Stimulated activated CD4-positive, alpha-beta T cell treated with anti-CD3 and anti-CD28 coated beads, Interleukin-2, amount 100 ng/mL, for 4 hours (primary cell): ENCODE data around the gene TMEM42.

ENCODE experiments used
- DNase-seq: peaks from one replicate; pipeline ENCODE4 v3.0.0-alpha.2; 2020; ENCODE audit warnings: low read depth

Gene TMEM42

DNA sequence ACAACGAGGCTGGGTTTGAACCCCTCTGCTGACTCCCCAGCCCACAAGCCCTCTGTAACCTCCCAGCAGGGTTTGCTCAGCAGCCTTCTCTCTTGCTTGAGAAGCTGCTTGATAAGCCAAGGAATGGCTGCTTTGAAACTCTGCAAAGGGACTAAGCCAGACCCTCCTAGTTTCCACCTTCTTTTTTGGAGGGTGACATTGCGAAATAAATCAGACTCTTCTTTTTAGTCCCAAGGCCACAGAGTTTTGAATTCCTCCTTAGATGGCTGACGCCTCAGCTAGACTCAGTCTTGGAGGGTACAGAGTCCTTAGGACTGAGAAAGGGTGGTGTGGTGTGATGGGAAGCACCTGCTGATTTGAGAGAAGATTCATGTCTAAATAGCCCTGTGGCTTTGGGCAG, 13.9 kb downstream of the TMEM42 start:
- DNase-seq = no peak

- DNase-seq = no peak
Measured at GRCh38 chr3:44877333-44877732, 15.6 kb downstream of the TMEM42 start.

- DNase-seq = no peak
Measured at GRCh38 chr3:44880284-44880683, 18.6 kb downstream of the TMEM42 start.

GRCh38 chr3:44883213-44883955, 21.7 kb downstream of the TMEM42 start:
- DNase-seq = no peak

DNA sequence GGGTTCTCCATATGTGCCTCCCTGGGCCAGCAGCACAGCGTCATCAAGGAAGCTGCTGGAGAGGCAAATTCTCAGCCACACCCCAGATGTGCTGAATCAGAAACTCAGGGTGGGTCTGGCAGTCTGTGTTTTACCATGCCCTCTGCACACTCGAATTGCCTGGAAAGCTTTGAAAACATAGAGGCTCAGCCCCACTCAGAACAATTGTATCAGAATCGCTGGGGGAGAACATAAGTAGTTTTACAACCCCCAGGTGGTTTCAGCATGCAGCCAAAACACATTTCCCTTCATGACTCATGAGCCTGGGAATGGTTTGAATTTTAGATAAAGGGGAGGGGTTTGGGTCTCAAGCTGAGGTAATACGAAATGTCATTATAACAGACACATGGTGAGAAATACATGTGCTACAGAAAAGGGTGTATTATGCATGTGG, 22.3 kb downstream of the TMEM42 start:
- DNase-seq = no peak

- DNase-seq = no peak
Measured at GRCh38 chr3:44885618-44886017, 23.9 kb downstream of the TMEM42 start.

DNA sequence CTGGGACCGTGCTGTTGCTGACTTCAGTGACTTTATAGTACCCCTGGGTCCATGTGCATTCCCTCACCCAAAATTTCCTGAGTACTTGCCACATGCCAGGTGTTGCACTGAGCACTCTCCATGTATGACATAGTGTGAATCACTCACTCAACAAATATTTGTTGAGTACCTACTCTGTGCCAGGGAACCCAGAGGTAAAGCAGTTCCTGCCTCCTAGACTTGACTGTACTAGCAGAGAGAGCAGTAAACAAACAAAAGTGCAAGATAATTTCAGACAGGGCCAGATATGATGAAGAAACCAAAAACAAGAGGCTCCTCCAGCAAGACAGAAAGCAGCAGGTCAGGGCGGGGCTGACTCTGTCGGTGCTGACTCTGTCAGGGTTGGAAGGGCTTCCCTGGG, 24.8 kb downstream of the TMEM42 start:
- no peak for DNase-seq

GRCh38 chr3:44887101-44887500, 25.4 kb downstream of the TMEM42 start:
- no peak for DNase-seq

DNA sequence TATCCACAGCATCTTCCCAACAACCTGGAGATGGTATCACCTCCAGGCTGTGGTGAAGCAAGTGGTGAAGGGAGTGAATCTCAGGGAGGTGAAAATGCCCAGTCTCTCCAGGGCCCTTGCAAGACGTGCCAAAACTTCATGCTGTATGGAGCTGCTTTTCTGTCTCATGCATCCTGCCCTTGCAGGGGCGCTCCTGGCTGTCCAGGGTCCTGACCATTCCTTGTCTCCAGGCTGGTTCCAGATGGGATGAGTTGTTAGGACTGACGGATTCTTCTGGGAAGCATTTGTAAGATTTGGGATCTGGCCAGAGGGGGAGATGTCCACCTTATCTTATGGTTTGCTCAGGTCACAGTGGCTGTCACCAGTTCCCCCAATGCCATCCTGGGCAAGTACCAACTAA, 28.5 kb downstream of the TMEM42 start:
- no peak for DNase-seq

- DNase-seq = no peak
Measured at GRCh38 chr3:44890852-44891251, 29.1 kb downstream of the TMEM42 start.

DNA sequence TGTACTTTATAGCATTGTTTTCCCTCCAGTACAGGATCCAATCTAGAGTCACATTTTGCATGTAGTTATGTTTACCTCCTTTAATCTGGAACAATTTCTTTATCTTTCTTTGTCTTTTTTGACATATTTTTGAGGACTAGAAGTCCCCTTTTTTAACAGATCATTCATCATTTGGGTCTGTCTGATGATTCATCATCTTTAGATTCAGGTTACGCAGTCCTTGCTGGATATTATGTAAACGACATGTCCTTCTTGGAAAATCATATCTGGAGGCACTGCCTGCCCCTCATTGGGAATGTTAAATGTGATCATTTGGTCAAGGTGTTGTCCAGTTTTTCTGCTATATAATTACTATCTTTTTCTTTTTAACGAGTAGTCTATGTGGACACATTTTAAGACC, 31.0 kb downstream of the TMEM42 start:
- no peak for DNase-seq

DNA sequence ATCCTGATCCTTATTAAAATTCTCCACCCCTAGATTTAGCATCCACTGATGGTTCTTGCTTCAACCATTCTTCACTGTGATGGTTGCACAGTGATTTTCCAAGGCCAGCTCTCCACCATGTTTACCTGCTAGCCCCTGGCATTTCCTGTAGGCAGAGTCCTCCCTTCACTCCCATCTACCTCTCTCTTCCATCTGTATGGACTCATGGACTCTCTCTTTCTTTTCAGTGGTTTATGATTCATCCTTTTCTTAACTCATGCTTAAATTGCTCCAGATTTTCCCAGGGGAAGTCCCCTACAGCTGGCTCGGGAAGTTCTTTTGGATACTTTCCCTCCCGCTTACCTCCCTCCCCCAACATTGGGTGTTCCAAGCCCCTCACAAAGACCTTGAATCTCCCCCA, 31.4 kb downstream of the TMEM42 start:
- no peak for DNase-seq

- DNase-seq = no peak
Measured at GRCh38 chr3:44894485-44894884, 32.8 kb downstream of the TMEM42 start.

- DNase-seq = no peak
Measured at GRCh38 chr3:44896440-44896839, 34.7 kb downstream of the TMEM42 start.

GRCh38 chr3:44899683-44900367, 38.1 kb downstream of the TMEM42 start:
- DNase-seq = no peak

GRCh38 chr3:44902628-44903027, 40.9 kb downstream of the TMEM42 start:
- no peak for DNase-seq

- DNase-seq = no peak
Measured at GRCh38 chr3:44903314-44903713, 41.6 kb downstream of the TMEM42 start.

DNA sequence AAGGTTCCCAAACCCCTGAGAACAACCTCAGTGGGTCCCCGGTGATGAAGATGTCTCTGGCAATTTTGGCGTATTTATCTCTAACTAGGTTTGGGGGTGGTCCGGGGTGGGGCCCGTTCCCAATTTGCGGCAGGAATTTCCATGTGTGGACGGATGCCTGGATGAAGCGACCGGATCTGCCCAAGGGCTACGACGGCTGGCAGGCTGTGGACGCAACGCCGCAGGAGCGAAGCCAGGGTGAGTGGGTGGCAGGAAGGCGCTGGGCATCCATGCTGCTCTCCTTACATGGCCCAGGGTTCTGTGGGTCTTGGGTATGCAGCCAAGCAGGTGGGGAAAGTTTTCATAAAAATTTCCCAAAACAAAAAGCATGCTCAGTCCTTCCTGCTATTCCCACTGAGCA, 42.0 kb downstream of the TMEM42 start:
- no peak for DNase-seq

- DNase-seq = no peak
Measured at GRCh38 chr3:44905446-44906157, 43.9 kb downstream of the TMEM42 start.

GRCh38 chr3:44906997-44907396, 45.3 kb downstream of the TMEM42 start:
- no peak for DNase-seq

GRCh38 chr3:44907612-44908011, 45.9 kb downstream of the TMEM42 start:
- DNase-seq = no peak

- DNase-seq = no peak
Measured at GRCh38 chr3:44909063-44909462, 47.4 kb downstream of the TMEM42 start.

- no peak for DNase-seq
Measured at GRCh38 chr3:44910693-44911092, 49.0 kb downstream of the TMEM42 start.
